ENCODE data around the gene FAM210A. TPM values are rescaled to one million over a fixed set of nuclear protein-coding genes. Genes with fewer than 3 reads are reported as not detected.

The FAM210A gene
- total RNA-seq, 4 donors from 2014 or later = 9.7 to 15.8 (median 14.6) TPM

GRCh38 chr18:13622751-13623150 lies 103.6 kb downstream of the FAM210A start:
- 88 to 94% methylated on average over 3 to 7 of the region's 8 CpGs for WGBS, 2 donors
- no peak overlapping the region for H3K4me3 ChIP-seq
- no peaks in the 10 kb centered on the region for H3K36me3 ChIP-seq
- no peaks in the 10 kb centered on the region for H3K9me3 ChIP-seq
- intact Hi-C loops (cut with DNase I) = loop anchor here (10.0 kb wide), 1 partner anchor 68 kb away; no protein-coding TSS in a partner anchor
- peaks cover 0 to 3% (median 0%) of the 10 kb centered on the region in 3 donors for H3K4me1 ChIP-seq
- no peak overlapping the region for H3K27ac ChIP-seq
- TF ChIP-seq, protein P1, sequence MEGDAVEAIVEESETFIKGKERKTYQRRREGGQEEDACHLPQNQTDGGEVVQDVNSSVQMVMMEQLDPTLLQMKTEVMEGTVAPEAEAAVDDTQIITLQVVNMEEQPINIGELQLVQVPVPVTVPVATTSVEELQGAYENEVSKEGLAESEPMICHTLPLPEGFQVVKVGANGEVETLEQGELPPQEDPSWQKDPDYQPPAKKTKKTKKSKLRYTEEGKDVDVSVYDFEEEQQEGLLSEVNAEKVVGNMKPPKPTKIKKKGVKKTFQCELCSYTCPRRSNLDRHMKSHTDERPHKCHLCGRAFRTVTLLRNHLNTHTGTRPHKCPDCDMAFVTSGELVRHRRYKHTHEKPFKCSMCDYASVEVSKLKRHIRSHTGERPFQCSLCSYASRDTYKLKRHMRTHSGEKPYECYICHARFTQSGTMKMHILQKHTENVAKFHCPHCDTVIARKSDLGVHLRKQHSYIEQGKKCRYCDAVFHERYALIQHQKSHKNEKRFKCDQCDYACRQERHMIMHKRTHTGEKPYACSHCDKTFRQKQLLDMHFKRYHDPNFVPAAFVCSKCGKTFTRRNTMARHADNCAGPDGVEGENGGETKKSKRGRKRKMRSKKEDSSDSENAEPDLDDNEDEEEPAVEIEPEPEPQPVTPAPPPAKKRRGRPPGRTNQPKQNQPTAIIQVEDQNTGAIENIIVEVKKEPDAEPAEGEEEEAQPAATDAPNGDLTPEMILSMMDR (IDR thresholded peaks at IDR 0.05) = no peak
- no peak for TF ChIP-seq POLR2A (IDR thresholded peaks at IDR 0.05)
- H3K27me3 ChIP-seq = no peaks in the 10 kb centered on the region
- no peak for DNase-seq

DNA sequence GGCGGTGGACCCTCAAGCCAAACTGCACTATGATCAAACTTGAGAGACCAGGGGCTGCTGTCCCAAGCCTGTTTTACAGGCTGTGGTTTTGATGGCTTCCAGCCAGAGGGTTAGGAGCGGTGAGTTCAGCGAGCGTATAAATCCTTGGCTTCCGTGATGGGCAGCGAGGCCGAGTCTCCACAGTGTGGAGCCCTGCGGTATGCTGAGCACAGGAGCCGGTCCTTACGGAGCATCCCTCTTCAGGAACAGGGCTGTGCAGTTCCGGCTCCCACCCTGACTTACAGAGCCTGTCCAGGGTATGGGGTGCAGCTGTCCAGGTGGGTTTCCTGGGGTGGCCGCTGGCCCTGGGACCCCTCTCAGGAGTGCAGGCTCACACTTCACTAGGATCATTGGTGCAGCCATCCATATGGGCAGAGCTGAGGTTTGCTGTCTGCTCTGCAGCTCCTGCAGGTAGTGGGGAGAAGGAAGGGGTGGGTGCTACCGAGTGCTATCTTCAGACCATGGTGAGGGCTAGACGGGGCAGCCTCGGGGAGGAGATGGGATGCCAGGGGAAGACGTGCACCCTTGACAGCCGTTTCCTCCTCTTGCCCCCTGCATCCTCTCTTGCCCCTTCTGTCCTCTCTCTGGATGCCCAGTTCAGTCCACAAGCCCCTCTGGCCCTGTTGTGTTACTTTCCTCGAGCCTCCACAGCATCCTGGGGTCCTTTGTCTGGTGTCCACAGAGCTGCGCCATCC lies 104.3 kb downstream of the FAM210A start:
- intact Hi-C loops (cut with DNase I) = loop anchor here (10.0 kb wide), 1 partner anchor 67 kb away; no protein-coding TSS in a partner anchor
- H3K4me3 ChIP-seq = no peak overlapping the region
- H3K9me3 ChIP-seq = no peaks in the 10 kb centered on the region
- no peaks in the 10 kb centered on the region for H3K27me3 ChIP-seq
- DNase-seq = no peak
- TF ChIP-seq, protein P1 (IDR thresholded peaks at IDR 0.05) = no peak
- no peak for TF ChIP-seq POLR2A (IDR thresholded peaks at IDR 0.05)
- H3K36me3 ChIP-seq = no peaks in the 10 kb centered on the region
- 80 to 85% methylated on average over 6 to 7 of the region's 19 CpGs for WGBS, 2 donors
- no peak overlapping the region for H3K27ac ChIP-seq
- H3K4me1 ChIP-seq = peaks cover 0 to 3% (median 0%) of the 10 kb centered on the region in 3 donors

DNA sequence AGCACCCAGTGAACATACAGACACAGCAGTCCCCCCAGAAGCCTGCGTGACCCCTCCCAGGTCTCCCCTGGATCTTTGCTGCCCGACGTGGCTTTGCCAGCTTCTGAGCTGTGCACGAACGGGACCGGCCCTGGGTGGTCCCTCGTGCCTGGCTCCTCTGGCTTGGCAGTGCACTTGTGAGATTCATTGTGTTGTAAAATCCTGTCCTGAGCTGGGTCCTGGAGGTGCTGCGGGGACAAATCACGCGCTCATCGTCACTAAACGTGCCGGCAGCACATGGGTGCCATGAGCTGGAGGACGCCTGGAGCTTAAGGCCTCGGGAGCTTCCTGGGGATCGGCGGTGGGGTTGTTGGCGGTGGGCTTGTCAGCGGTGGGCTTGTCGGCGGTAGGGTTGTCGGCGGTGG lies 104.9 kb downstream of the FAM210A start:
- DNase-seq = no peak
- Histone ChIP-seq H3K9me3 (no peaks in the 10 kb centered on the region), H3K4me1 (peaks cover 0 to 4% (median 0%) of the 10 kb centered on the region in 3 donors), H3K27ac (no peak overlapping the region), H3K4me3 (no peak overlapping the region), H3K27me3 (no peaks in the 10 kb centered on the region), H3K36me3 (no peaks in the 10 kb centered on the region)
- 97% methylated on average over 6 of the region's 23 CpGs; no CpG with 5 or more reads in 1 of the 2 donors for WGBS, 2 donors
- TF ChIP-seq POLR2A (IDR thresholded peaks at IDR 0.05) = no peak
- TF ChIP-seq, protein P1 (IDR thresholded peaks at IDR 0.05) = no peak
- intact Hi-C loops (cut with DNase I) = loop anchor here (10.0 kb wide), 1 partner anchor 67 kb away; no protein-coding TSS in a partner anchor

DNA sequence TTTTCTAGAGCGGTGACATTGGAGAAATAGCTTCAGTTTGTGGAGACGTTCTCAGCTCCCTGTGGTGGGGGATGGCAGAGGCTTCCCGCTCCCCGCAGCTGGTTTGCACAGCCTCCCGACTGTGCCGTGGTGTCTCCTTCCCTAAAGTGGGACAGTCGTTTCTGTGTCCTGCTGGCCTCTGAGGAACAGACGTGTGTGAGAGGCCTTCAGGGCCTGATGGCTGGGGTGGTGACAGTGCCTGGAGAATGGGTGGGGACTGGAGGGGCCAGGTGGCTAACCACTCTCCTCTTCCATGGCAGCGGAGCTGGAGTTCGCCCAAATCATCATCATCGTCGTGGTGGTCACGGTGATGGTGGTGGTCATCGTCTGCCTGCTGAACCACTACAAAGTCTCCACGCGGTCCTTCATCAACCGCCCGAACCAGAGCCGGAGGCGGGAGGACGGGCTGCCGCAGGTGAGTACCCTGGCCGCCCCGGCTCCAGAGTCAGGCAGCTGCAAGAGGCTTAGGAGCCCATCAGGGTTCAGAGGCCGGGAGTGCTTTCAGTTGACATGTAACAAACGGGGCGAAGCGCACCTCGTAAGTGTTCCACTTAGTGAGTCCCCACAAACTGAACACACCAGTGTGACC lies 105.4 kb downstream of the FAM210A start:
- 90 to 92% methylated on average over 15 to 19 of the region's 29 CpGs for WGBS, 2 donors
- H3K27me3 ChIP-seq = no peaks in the 10 kb centered on the region
- H3K27ac ChIP-seq = no peak overlapping the region
- intact Hi-C loops (cut with DNase I) = loop anchor here (10.0 kb wide), 1 partner anchor 66 kb away; no protein-coding TSS in a partner anchor
- H3K36me3 ChIP-seq = no peaks in the 10 kb centered on the region
- H3K9me3 ChIP-seq = no peaks in the 10 kb centered on the region
- no peak for TF ChIP-seq POLR2A (IDR thresholded peaks at IDR 0.05)
- TF ChIP-seq, protein P1 (IDR thresholded peaks at IDR 0.05) = no peak
- no peak overlapping the region for H3K4me3 ChIP-seq
- peaks cover 0 to 9% (median 0%) of the 10 kb centered on the region in 3 donors for H3K4me1 ChIP-seq
- no peak for DNase-seq

GRCh38 chr18:13620206-13620672 lies 106.1 kb downstream of the FAM210A start:
- intact Hi-C loops (cut with DNase I) = loop anchor here (10.0 kb wide), 1 partner anchor 65 kb away; no protein-coding TSS in a partner anchor
- TF ChIP-seq, protein P1 (IDR thresholded peaks at IDR 0.05) = no peak
- no peak for TF ChIP-seq POLR2A (IDR thresholded peaks at IDR 0.05)
- Histone ChIP-seq H3K36me3 (no peaks in the 10 kb centered on the region), H3K9me3 (no peaks in the 10 kb centered on the region), H3K4me1 (peaks cover 0 to 10% (median 0%) of the 10 kb centered on the region in 3 donors), H3K27me3 (no peaks in the 10 kb centered on the region), H3K4me3 (no peak overlapping the region), H3K27ac (no peak overlapping the region)
- DNase-seq = no peak
- 80 to 92% methylated on average over 3 to 4 of the region's 10 CpGs for WGBS, 2 donors

All from esophagus squamous epithelium (tissue), 5 donors.